HG02981 (cell line): ENCODE results near the gene KRTAP6-1.

ENCODE experiments used
- ATAC-seq: cut with Tn5 transposase; IDR thresholded peaks from one replicate; pipeline ENCODE4 v1.9.1; 2021; ENCODE audit warnings: mild to moderate bottlenecking, moderate library complexity; ENCODE audit not compliant: unreplicated experiment

The KRTAP6-1 gene

GRCh38 chr21:30613836-30614235 lies at the start of gene KRTAP6-1:
Gene KRTAP6-1, minus strand, starts transcription at chr21:30613930. Its CDS starts 26 bp downstream, at chr21:30613904.
- no peak for ATAC-seq

- no peak for ATAC-seq
These were observed 39.2 kb upstream of the KRTAP6-1 start for GRCh38 chr21:30652891-30653290.

- ATAC-seq: no peak
These were observed 33.2 kb upstream of the KRTAP6-1 start for GRCh38 chr21:30646904-30647414.

- no peak for ATAC-seq
These were observed 28.8 kb upstream of the KRTAP6-1 start, which contains the start of gene KRTAP20-3 for GRCh38 chr21:30642564-30642963. Gene KRTAP20-3, plus strand, starts transcription at chr21:30642864.

GRCh38 chr21:30638686-30639085 lies 25.0 kb upstream of the KRTAP6-1 start:
- ATAC-seq: no peak

- no peak for ATAC-seq
These were observed 21.2 kb upstream of the KRTAP6-1 start, which contains the start of gene KRTAP20-2 for GRCh38 chr21:30634906-30635305. Gene KRTAP20-2, plus strand, starts transcription at chr21:30635206. Its CDS starts 58 bp downstream, at chr21:30635264.

GRCh38 chr21:30629200-30629599 lies 15.5 kb upstream of the KRTAP6-1 start:
- ATAC-seq: no peak

- ATAC-seq: no peak
These were observed 14.4 kb upstream of the KRTAP6-1 start for GRCh38 chr21:30628109-30628508.

- ATAC-seq: no peak
These were observed 11.9 kb upstream of the KRTAP6-1 start for GRCh38 chr21:30625449-30626165.

- no peak for ATAC-seq
These were observed 9.6 kb upstream of the KRTAP6-1 start for GRCh38 chr21:30623362-30623761.

GRCh38 chr21:30620522-30620921 lies 6.8 kb upstream of the KRTAP6-1 start, which contains the start of gene KRTAP20-4:
Gene KRTAP20-4, plus strand, starts transcription at chr21:30620627.
- ATAC-seq: no peak

- no peak for ATAC-seq
These were observed 6.3 kb upstream of the KRTAP6-1 start for GRCh38 chr21:30620080-30620479.

- ATAC-seq: no peak
These were observed 2.4 kb upstream of the KRTAP6-1 start, which contains the start of gene KRTAP20-1 for GRCh38 chr21:30616125-30616524. Gene KRTAP20-1, plus strand, starts transcription at chr21:30616425. Its CDS starts 30 bp downstream, at chr21:30616455.

GRCh38 chr21:30615199-30615598 lies 1.5 kb upstream of the KRTAP6-1 start:
- ATAC-seq: no peak

GRCh38 chr21:30612132-30612531 lies 1.6 kb downstream of the KRTAP6-1 start:
- ATAC-seq: no peak

- ATAC-seq: no peak
These were observed 7.8 kb downstream of the KRTAP6-1 start for GRCh38 chr21:30605968-30606367.

- no peak for ATAC-seq
These were observed 12.9 kb downstream of the KRTAP6-1 start, which contains the start of gene KRTAP22-1 for GRCh38 chr21:30600787-30601186. Gene KRTAP22-1, plus strand, starts transcription at chr21:30601087.

- no peak for ATAC-seq
These were observed 14.9 kb downstream of the KRTAP6-1 start, which contains the start of gene KRTAP6-2 for GRCh38 chr21:30598802-30599201. Gene KRTAP6-2, minus strand, starts transcription at chr21:30598902. Its CDS starts 28 bp downstream, at chr21:30598874.

GRCh38 chr21:30592140-30592539 lies 21.6 kb downstream of the KRTAP6-1 start, which contains the start of gene KRTAP6-3:
Gene KRTAP6-3, plus strand, starts transcription at chr21:30592440. Its CDS starts 6 bp downstream, at chr21:30592446.
- ATAC-seq: no peak

- no peak for ATAC-seq
These were observed 23.4 kb downstream of the KRTAP6-1 start, which contains the start of gene KRTAP22-2 for GRCh38 chr21:30590297-30590696. Gene KRTAP22-2, minus strand, starts transcription at chr21:30590397.

GRCh38 chr21:30582870-30583269 lies 30.9 kb downstream of the KRTAP6-1 start:
- no peak for ATAC-seq

- ATAC-seq: no peak
These were observed 33.6 kb downstream of the KRTAP6-1 start for GRCh38 chr21:30580132-30580531.
